ENCODE measurements around the gene HLA-DRB5. TPM values are rescaled to one million over a fixed set of nuclear protein-coding genes. Genes with fewer than 3 reads are reported as not detected.

The HLA-DRB5 gene
- total and polyA plus RNA-seq, 2 experiments from 2014 or later = not detected

DNA sequence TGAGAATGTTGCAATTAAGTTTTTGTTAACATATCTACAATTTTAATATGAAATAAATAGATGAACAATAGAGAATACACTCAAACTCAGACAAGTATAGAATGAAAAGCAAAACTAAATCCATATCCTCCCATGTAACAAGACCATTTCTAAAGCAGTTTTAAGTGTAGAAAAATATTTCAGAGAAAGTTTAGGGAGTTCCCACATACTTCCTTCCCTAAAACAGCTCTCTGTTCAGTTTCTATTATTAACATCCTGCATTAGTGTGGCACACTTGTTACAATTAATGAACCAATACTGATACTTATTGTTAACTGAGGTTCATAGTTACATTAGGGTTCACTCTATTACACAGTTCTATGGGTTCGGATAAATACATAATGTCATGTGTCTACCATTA lies 38.4 kb downstream of the HLA-DRB5 start (continued):
- TF ChIP-seq ETS1 (IDR thresholded peaks at IDR 0.05) (no peak), STAT1 (IDR thresholded peaks at IDR 0.05; ENCODE audit: unreplicated experiment) (no peak), JUNB (IDR thresholded peaks at IDR 0.05; ENCODE audit: unreplicated experiment) (no peak), REST (IDR thresholded peaks at IDR 0.05; ENCODE audit: unreplicated experiment) (no peak), EZH2 (IDR thresholded peaks at IDR 0.05; ENCODE audit: low read depth, unreplicated experiment) (no peak)

GRCh38 chr6:32488083-32488482 lies 42.0 kb downstream of the HLA-DRB5 start:
- DNase-seq (ENCODE audit: low spot score) = no peak
- no peaks in the 10 kb centered on the region for H3K9me2 ChIP-seq (ENCODE audit: insufficient read depth)
- H3K27me3 ChIP-seq (ENCODE audit: insufficient read depth) = no peaks in the 10 kb centered on the region
- Mint-ChIP-seq H3K4me1 (no peaks in the 10 kb centered on the region; the same call in 2 of the 3 replicates), H3K36me3 (ENCODE audit: low read depth) (no peaks in the 10 kb centered on the region), H3K4me3 (no peak overlapping the region), H3K27me3 (ENCODE audit: insufficient read depth, low read depth, poor library complexity) (no peaks in the 10 kb centered on the region), H3K27ac (no peak overlapping the region), H3K9me3 (no peaks in the 10 kb centered on the region)
- no peak overlapping the region for H3K4me3 ChIP-seq
- no peaks in the 10 kb centered on the region for H3K4me1 ChIP-seq (ENCODE audit: insufficient read depth)
- no peaks in the 10 kb centered on the region for H3F3A ChIP-seq (replicated peaks; ENCODE audit: low read depth)
- H3K4me2 ChIP-seq = no peak overlapping the region
- no peak overlapping the region for H3K27ac ChIP-seq (ENCODE audit: low read depth)
- ATAC-seq = no peak
- no peaks in the 10 kb centered on the region for H3K36me3 ChIP-seq (ENCODE audit: insufficient read depth)
- no peaks in the 10 kb centered on the region for H3K79me2 ChIP-seq (replicated peaks; ENCODE audit: insufficient read depth)
- H4K20me1 ChIP-seq (replicated peaks; ENCODE audit: insufficient read depth) = no peaks in the 10 kb centered on the region
- no peak overlapping the region for H2AFZ ChIP-seq
- no peak for TF ChIP-seq POLR2AphosphoS5 (IDR thresholded peaks at IDR 0.05; ENCODE audit: low read depth)
- no peak for TF ChIP-seq JUNB (IDR thresholded peaks at IDR 0.05; ENCODE audit: unreplicated experiment)
- TF ChIP-seq REST (IDR thresholded peaks at IDR 0.05; ENCODE audit: unreplicated experiment) = no peak
- TF ChIP-seq NANOG (IDR thresholded peaks at IDR 0.05; ENCODE audit: borderline replicate concordance) = no peak
- no peak for TF ChIP-seq STAT1 (IDR thresholded peaks at IDR 0.05; ENCODE audit: unreplicated experiment)
- TF ChIP-seq EZH2 (IDR thresholded peaks at IDR 0.05; ENCODE audit: low read depth, unreplicated experiment) = no peak
- TF ChIP-seq CTCF (conservative IDR thresholded peaks at IDR 0.05; ENCODE audit: low read depth in 2 of 2) = no peak

All from GM23338 (cell line).